TTC549 (cell line): Measurements from ENCODE around the gene ABCB9.

Experiments used
- FAIRE-seq: peaks from 2 replicates; lab custom pipeline; 2012; peaks lifted over from hg19 to GRCh38; lab: Jason Lieb, UNC

Gene ABCB9

GRCh38 chr12:122994781-122995502, 28.7 kb upstream of the ABCB9 start:
- FAIRE-seq: no peak

- no peak for FAIRE-seq
These were observed 27.9 kb upstream of the ABCB9 start for GRCh38 chr12:122994140-122994675.

DNA sequence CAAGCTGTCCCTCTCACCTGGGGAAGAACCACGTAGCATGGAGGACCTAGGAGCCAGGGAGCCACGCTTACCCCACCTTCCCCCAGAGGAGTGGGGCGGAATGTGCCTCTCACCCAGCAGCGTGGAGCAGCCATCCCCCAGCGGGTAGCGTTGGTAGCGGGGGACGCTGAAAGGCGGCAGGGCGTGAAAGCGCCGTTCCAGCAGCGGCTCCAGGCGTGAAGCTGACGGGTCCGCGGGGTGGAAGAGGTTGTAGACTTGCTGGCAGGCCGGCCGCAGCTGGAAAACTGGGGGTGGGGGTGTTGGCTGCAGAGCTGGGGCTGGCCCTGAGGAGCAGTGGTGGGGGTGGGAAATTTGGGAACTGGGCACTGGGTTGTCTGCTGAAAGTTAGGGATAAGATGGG, 26.1 kb upstream of the ABCB9 start:
- FAIRE-seq: no peak

DNA sequence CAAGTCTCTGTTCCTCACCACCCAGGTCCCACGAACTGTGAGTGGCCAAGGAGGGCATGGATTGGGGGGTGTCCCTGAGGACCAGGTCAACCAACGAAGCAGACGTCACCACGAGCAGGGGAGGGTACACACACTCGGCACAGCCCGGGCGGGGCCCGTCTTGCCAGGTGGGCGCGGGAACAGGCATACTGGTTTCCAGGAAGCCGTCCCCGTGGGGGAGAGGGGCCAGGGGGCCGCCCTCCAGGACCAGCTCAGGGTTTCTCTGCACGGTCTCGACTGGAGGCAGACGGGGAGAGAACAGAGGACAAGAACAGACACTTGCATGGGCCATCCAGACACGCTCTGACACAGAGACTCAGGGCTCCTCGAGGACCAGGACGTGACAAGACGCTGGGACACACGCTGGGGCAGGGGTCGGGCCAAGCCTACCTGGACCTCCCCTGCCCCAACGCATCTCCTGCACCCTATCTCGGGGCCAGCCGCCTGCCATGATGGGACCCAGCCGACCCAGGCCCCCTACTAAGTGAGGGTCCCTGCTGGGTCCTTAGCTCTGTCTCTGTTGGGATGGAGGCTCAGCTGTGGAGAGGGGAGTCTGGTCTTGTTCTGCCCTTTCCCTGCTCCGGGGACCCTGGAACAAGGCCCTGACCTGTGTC, 25.5 kb upstream of the ABCB9 start:
- FAIRE-seq: no peak

DNA sequence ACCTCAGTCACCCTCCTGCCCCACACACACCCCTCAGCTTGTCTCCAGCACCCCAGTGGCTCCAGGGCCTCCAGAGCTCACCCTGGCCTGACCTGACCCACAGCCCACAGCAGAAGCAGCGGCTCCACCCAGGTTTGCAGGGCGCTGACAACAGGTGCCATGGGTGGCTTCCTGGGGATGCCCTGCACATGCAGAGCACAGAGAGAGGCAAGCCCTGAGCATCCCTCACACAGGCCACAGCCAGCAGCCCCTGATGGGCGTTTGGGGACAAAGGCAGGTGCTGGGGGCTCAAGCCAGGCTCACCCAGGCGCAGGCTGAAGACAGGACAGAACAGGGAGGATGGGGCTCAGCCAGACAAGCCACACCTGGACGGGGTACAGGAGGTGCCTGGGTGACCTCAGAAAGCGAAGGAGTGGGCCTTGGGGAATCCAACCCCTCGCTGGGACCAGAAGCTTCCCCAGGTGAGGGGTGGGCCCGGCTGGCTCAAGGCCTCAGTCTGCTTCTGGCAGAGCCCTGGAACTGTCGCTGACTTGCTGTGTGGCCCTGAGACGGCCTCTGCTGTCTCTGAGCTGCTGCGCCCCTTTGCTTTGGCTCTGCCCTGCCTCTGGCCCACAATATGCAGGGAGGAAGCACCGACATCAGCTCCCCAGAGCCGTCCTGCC, 24.8 kb upstream of the ABCB9 start:
- no peak for FAIRE-seq

- no peak for FAIRE-seq
These were observed 24.3 kb upstream of the ABCB9 start for GRCh38 chr12:122990561-122990960.

- FAIRE-seq: no peak
These were observed 23.7 kb upstream of the ABCB9 start for GRCh38 chr12:122989874-122990419.

GRCh38 chr12:122989225-122989839, 23.1 kb upstream of the ABCB9 start:
- FAIRE-seq: no peak

DNA sequence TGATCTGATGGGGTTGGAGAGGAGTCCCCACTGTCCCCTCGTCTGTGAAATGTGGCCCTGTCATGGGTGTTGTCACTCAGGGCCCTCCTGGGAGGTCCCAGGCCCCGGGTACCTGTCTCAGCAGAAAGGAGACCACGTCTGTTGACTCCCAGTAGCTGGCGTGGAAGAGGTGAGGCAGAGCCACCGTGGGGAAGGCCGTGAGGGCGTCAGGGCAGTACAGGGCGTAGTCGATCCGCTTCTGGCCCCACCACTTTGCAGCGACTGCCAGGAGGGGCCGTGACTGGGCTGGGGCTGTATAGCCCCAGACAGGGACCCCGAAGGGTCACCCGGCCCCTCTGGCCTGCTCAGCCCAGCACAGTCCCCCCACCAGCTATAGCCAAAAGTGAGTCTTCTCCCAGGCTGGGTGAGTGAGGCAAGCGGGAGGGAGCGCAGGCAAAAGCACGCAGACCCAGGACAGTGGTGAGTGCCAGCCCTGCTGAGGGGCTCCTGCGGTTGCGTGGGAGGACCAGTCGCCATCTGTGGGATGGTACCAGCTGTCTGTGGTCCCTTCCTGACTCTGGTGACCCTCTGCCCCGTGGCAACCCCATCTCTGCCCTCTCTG, 22.4 kb upstream of the ABCB9 start:
- FAIRE-seq: no peak

DNA sequence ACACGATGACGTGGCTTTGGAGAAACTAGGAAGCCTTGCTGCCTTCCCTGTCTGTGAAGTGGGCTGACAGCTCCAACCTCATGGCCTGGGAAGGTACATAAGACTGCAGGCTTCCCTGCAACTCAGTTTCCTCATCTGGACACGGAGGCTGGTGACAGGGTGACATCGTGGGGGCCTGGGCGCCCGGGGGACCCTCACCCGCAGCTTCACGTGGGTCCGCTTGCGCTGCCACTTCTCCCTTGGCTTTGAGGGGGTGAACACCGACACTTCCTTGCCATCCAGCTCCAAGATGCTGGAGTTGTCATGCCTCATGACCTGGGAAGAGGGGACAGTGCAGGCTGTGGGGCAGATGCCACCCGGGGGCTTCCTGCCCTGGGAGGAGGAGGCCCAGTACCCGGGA, 21.8 kb upstream of the ABCB9 start:
- no peak for FAIRE-seq

- no peak for FAIRE-seq
These were observed 21.1 kb upstream of the ABCB9 start for GRCh38 chr12:122987086-122987951.

- FAIRE-seq: no peak
These were observed 20.1 kb upstream of the ABCB9 start for GRCh38 chr12:122986258-122986871.

DNA sequence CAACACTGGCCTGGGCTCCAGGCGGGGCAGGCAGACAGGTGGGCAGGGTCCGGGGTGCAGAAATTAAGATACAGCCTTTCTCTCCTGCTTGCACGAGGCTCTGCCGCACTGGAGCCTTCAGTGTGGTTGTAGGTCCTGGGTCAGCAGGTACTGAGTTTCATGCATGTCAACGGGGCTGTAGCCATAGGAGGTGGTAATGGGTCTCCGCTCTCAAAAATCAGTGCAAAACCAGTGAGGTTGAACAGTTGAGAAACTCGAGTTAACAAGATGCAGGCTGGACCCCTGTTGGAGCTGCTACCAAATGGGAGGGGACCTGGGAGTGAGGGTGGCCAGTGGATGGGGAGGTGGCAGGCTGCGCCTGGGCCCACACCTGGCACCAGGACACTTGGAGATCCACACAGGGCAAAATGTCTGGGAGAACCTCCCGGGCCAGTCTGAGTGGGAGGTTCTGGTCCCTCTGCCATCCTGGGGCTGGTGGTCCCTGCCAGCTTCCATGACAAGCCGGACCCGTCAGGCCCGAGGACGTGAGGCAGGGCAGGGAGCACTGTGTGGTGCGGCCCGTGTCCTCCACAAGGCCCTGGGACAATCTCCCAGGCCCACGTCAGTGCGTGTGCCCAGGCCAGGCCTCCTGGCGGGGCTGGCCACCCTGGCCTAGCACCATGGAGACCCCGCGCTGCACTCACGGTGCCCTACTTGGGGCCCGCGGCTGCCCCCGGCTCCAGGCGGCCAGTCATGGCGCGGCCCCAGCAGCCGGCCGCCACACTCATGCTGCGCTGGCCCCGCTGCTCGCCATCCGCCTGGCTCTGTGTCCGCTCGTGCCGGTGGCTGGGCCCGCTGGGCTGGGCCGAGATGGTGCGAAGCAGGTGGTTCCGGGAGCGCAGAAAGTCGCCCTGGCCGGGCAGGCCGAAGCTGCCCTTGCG, 19.3 kb upstream of the ABCB9 start:
- FAIRE-seq: no peak

GRCh38 chr12:122984612-122985337, 18.5 kb upstream of the ABCB9 start:
- FAIRE-seq: no peak

DNA sequence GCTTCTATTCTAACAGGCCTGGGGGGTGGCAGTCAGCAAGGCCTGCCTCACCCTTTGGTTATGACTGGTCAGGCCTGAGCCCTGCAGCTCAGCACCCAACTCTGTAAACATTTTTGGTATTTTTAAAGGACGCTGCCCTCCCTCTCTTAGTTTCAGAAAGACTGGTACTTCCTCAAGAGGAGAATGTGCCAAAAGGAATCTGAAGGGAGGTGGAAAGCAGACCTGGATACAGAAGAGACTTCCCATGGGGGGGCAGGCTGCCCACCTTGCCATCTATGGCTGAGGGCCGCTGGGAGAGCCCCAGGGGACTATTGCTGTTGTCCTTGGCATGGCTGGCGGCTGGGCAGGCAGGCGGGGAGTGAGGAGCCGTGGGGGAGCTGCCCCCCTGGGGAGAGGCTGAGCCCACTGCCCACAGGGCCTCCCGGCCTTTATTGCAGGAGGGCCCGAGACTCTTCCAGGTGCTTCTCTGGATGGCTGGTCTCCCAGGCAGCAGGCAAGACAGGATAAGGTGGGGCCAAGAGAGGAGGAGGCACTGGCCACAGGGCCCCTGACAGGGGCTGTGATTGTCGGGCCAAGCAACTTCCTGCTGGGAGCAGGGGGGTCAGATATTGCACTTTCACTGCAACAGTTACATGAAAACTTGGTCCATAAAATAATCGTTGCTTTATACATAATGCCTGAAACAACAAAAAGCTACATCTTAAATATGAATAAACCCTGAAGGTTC, 17.7 kb upstream of the ABCB9 start:
- FAIRE-seq: no peak

DNA sequence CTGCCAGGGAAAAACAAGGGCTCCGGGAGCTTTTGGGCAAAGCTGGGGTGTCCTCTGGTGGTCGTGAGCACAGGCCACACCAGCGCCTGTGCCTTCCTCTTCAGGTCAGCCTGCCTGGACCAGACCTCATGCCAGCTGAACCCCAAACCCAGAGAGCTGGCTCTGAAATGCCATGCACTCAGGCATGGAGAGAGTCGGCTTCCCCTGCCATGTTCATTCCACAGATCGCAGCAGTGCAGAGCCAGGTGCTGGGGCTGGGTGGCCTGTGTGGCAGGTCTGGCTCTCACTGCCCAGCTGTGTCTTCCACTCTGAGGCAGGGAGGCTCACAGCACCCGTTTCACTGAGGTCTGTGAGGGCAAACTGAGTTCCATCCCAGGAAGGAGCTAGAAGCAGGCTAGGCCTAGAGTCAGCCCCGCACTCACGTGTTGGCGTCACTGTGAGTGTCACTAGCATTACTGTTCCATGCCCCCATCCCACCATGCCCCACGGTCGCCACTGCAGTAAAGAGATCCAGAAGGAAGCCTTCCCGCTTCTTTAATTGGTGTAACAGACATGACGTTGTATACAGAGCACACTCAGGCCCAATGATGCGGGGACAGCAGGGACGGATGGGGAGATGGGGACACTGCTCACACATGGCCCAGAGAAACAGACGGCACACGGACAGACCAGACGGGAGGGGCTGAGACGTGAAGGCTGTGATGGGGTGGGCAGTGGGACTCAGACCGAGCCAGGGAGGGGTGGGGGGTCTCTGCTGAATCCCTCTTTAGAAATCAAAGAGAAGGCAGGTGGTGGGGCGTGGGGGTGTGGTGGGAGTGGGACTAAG, 16.9 kb upstream of the ABCB9 start:
- FAIRE-seq: no peak

- FAIRE-seq: no peak
These were observed 16.2 kb upstream of the ABCB9 start for GRCh38 chr12:122982477-122982815.
